Heart left ventricle (tissue), 16 donors: ENCODE results near the gene PRMT7. TPM values are rescaled to one million over a fixed set of nuclear protein-coding genes. Genes with fewer than 3 reads are reported as not detected.

Experiments
- ATAC-seq, 4 donors: fragments of 200-7000 bp; cut with Tn5 transposase; one replicate each; pipeline ENCODE4 v1.9.1; 2020 to 2022; ENCODE audit warnings: moderate library complexity in 4 of 4, mild to moderate bottlenecking in 3 of 4, moderate number of reproducible peaks in 1 of 4
- DNase-seq, 5 donors: peaks; one replicate each; pipeline ENCODE4 v3.0.0-alpha.2; 2020
- H3K27ac ChIP-seq, 12 donors: fragments of 200-600 bp; sonication (generic) in 4 of 12; one replicate each; pipeline versions ENCODE4 v1.5.0 to v1.8.0; 2016 to 2022; ENCODE audit warnings: mild to moderate bottlenecking in 2 of 12
- H3K27me3 ChIP-seq, 9 donors: fragments of 200-600 bp; sonication (generic) in 2 of 9; one replicate each; pipeline versions ENCODE4 v1.5.1 to v1.8.0; 2016 to 2022; ENCODE audit warnings: mild to moderate bottlenecking in 3 of 9
- H3K36me3 ChIP-seq, 9 donors: fragments of 200-600 bp; sonication (generic) in 2 of 9; one replicate each; pipeline versions ENCODE4 v1.5.0 to v1.8.0; 2018 to 2022; ENCODE audit warnings: mild to moderate bottlenecking in 2 of 9
- H3K4me1 ChIP-seq, 12 donors: fragments of 200-600 bp; sonication (generic) in 4 of 12; one replicate each; pipeline versions ENCODE4 v1.5.0 to v1.8.0; 2016 to 2022; ENCODE audit warnings: mild to moderate bottlenecking in 3 of 12
- H3K4me3 ChIP-seq, 12 donors: fragments of 200-600 bp; sonication (generic) in 4 of 12; one replicate each; pipeline versions ENCODE4 v1.5.0 to v1.8.0; 2017 to 2022; ENCODE audit warnings: mild to moderate bottlenecking in 9 of 12, moderate library complexity in 4 of 12
- H3K9me3 ChIP-seq, 12 donors: fragments of 200-600 bp; sonication (generic) in 4 of 12; one replicate each; pipeline versions ENCODE4 v1.5.0 to v1.8.0; 2016 to 2022; ENCODE audit warnings: mild to moderate bottlenecking in 1 of 12
- CTCF ChIP-seq, 12 donors: fragments of 200-600 bp; sonication (generic) in 4 of 12; IDR thresholded peaks; one replicate each; pipeline versions ENCODE4 v1.5.0 to v1.8.0; 2018 to 2022; ENCODE audit warnings: antibody characterized with exemption in 12 of 12, mild to moderate bottlenecking in 5 of 12
- POLR2A ChIP-seq, 2 donors: fragments of 450-650 bp; IDR thresholded peaks; one replicate each; pipeline ENCODE4 v1.6.1; 2017; ENCODE audit warnings: antibody characterized with exemption in 2 of 2, mild to moderate bottlenecking in 2 of 2, moderate library complexity in 2 of 2
- WGBS, 4 donors: extraction: QIAGEN DNeasy Blood & Tissue Kit in 2 of 4; methylation state at CpG; one replicate each; pipeline versions ENCODE4 v1.1.5 to v1.1.7; 2013 to 2018; 5-methylcytosine and 5-hydroxymethylcytosine counted together
- intact Hi-C, 10 donors: fragments of 100-400 bp; cut with DNase I; formaldehyde crosslinking; loops; one replicate each; pipeline versions ENCODE4 v1.11.1 to v1.14.2; 2022
- polyA plus RNA-seq, 2 donors: library from polyadenylated mRNA; stranded (reverse); fragments of 200-250 nt; gene quantifications; one replicate each; pipeline ENCODE4 v1.2.3, GENCODE V29; 2013
- total RNA-seq, 9 donors: library from RNA; depleted of rRNA in 2 of 9; stranded (reverse); fragments of >200 nt in 2 of 9; fragmentation: NEBNext Ultra II Directional in 3 of 9; extraction: Animal tissue kit (Norgen Biotek cat#: 25700) in 3 of 9; gene quantifications; one replicate each; pipeline versions ENCODE4 v1.1.0 to v1.2.4, GENCODE V29; 2016 to 2023
- donor health status: ischemic (EF 13 %, LVEDD 7.1; RV severe dilation, severe dysfunction).
- donor health status: healthy with polysubstance abuse.
- donor health status: DM: no; HTN: yes; CAD: no.
- donor health status: DM: no; HTN: no; CAD: no.
- donor health status: ischemic (EF 25% LVEDD 6.9; RV normal size, moderate dysfunction).
- donor health status: ischemic (EF 25% LVEDD 5.7; RV mildly dilated, moderate dysfunction).
- donor health status: healthy.
- donor health status: DM: yes; HTN: yes; CAD: no.
- donor health status: ischemic (EF 35%, LVEDD 5.7; RV mildly dilated, moderate dysfunction).
- donor health status: nonischemic (EF 11% LVEDD 7.7; RV severe dilation, severe dysfunction).
- donor health status: DM: yes; HTN: yes; CAD: no.
- donor health status: PGD.
- donor health status: ischemic (EF 29% LVEDD 5.4; RV normal size, mild dysfunction).
- donor health status: nonischemic (EF 23%, LVEDD 6.1; RV moderate dilation, normal function).

The PRMT7 gene
- total and polyA plus RNA-seq, 11 donors = 21.0 to 37.4 (median 30.7) TPM

- 73 to 83% (median 80%) methylated on average over 4 of the region's 4 CpGs for WGBS, 4 donors
- H3K27ac ChIP-seq = peak overlapping the region in 11 of 12 donors; percentile 18 to 81 (median 71)
- TF ChIP-seq POLR2A (IDR thresholded peaks at IDR 0.05) (no peak), CTCF (IDR thresholded peaks at IDR 0.05) (no peak)
- H3K4me3 ChIP-seq = no peak overlapping the region
- H3K9me3 ChIP-seq = no peaks in the 10 kb centered on the region
- H3K4me1 ChIP-seq = peaks cover 0 to 77% (median 35%) of the 10 kb centered on the region in 12 donors
- H3K36me3 ChIP-seq = peaks cover 0 to 54% (median 38%) of the 10 kb centered on the region in 9 donors
- H3K27me3 ChIP-seq = no peaks in the 10 kb centered on the region
- intact Hi-C loops = no loop called here
- ATAC-seq (peak in 3 of 4 donors; percentile 19 to 71 (median 65)), DNase-seq (peak in 1 of 5 donors; percentile 13)
Measured at GRCh38 chr16:68274441-68274840, 36.4 kb upstream of the PRMT7 start.

- Histone ChIP-seq H3K9me3 (no peaks in the 10 kb centered on the region), H3K4me1 (peaks cover 0 to 79% (median 41%) of the 10 kb centered on the region in 12 donors), H3K27me3 (no peaks in the 10 kb centered on the region), H3K4me3 (peak overlapping the region in 2 of 12 donors; percentile 2 to 13), H3K36me3 (peaks cover 0 to 59% (median 48%) of the 10 kb centered on the region in 9 donors), H3K27ac (peak overlapping the region; percentile 28 to 88 (median 72))
- intact Hi-C loops = no loop called here
- no peak for TF ChIP-seq CTCF (IDR thresholded peaks at IDR 0.05)
- no peak for TF ChIP-seq POLR2A (IDR thresholded peaks at IDR 0.05)
- DNase-seq (no peak), ATAC-seq (no peak)
- WGBS, 4 donors = 32 to 46% (median 44%) methylated on average over 4 of the region's 4 CpGs
Measured at GRCh38 chr16:68275611-68276191, 35.1 kb upstream of the PRMT7 start.

DNA sequence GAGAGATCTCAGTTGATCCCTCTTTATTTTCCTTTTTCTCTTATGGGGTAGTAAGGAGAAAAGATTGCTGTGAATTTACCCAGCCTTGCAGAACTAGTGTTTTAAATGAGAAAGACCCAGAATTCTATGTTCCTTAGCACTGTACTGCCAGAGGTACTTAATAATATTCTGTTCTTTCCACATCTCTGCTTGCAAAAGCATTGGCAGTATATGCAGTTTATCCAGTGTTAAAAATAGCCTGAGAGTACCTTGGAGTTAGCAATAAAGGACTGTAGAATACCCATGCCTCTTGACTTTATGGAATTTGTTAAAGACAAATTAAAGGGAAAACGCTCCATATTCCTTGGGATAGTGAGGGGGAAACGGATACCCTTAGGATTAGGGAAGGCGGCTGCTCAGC, 34.6 kb upstream of the PRMT7 start:
- intact Hi-C loops = no loop called here
- no peak for DNase-seq
- no peaks in the 10 kb centered on the region for H3K9me3 ChIP-seq
- ATAC-seq = peak; percentile 60 to 65 (median 62)
- H3K27ac ChIP-seq = peak overlapping the region; percentile 28 to 88 (median 72)
- H3K4me3 ChIP-seq = peak overlapping the region in 2 of 12 donors; percentile 2 to 13
- no peaks in the 10 kb centered on the region for H3K27me3 ChIP-seq
- H3K36me3 ChIP-seq = peaks cover 0 to 60% (median 48%) of the 10 kb centered on the region in 9 donors
- H3K4me1 ChIP-seq = peaks cover 0 to 79% (median 41%) of the 10 kb centered on the region in 12 donors
- WGBS, 4 donors = 42 to 61% (median 56%) methylated on average over 3 of the region's 3 CpGs
- TF ChIP-seq CTCF (IDR thresholded peaks at IDR 0.05) (no peak), POLR2A (IDR thresholded peaks at IDR 0.05) (no peak)

GRCh38 chr16:68279726-68280558, 30.9 kb upstream of the PRMT7 start:
- no peaks in the 10 kb centered on the region for H3K9me3 ChIP-seq
- TF ChIP-seq CTCF (IDR thresholded peaks at IDR 0.05) (no peak), POLR2A (IDR thresholded peaks at IDR 0.05) (no peak)
- ATAC-seq (no peak), DNase-seq (no peak)
- peaks cover 0 to 72% (median 45%) of the 10 kb centered on the region in 12 donors for H3K4me1 ChIP-seq
- H3K4me3 ChIP-seq = no peak overlapping the region
- peak overlapping the region in 8 of 12 donors; percentile 1 to 89 (median 10) for H3K27ac ChIP-seq
- peaks cover 0 to 46% (median 42%) of the 10 kb centered on the region in 9 donors for H3K36me3 ChIP-seq
- no peaks in the 10 kb centered on the region for H3K27me3 ChIP-seq
- intact Hi-C loops = no loop called here
- 88 to 92% (median 91%) methylated on average over 13 of the region's 13 CpGs for WGBS, 4 donors
